ENCODE measurements around the gene PNLIPRP3.

Gene PNLIPRP3

DNA sequence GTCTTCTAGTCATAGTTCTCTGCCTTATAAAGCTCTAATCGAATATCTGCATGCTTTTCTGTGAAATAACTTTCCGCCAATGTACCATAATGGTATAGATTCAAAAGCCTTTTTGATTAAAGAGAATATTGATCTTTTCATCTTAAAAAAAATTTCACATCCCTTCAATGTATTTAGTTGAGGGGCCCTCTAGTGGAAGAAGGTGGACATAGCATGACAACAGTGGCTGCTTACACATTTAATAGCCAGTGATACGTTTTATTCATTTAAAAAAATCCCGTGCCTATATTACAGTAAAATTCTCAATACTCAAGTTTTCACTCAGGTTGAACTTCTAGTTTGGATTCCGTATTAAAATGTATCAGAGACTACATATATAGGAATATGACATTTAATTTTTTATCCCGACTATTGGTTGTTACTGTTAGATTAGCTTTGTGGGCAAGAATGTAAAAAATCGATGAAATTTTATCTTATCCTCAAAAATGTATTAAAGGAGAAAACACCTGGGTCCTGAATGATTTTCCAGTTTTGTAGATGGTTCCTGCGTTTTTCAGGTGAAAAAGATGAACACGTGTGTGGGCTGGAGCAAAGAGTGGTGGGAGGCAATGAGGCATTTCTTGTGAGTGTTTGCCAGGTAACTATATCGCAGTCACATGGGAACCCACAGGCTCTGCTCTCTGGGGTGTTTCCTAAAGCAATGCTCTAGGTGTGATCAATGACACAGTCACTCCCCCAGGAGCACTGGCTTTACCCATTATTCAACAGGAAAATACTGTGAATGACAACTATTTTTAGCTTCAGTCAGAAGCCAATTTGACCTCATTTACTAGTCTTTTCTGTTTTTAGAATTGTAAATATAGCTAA lies 94.0 kb downstream of the PNLIPRP3 start:
- FAIRE-seq: no peak

DNA sequence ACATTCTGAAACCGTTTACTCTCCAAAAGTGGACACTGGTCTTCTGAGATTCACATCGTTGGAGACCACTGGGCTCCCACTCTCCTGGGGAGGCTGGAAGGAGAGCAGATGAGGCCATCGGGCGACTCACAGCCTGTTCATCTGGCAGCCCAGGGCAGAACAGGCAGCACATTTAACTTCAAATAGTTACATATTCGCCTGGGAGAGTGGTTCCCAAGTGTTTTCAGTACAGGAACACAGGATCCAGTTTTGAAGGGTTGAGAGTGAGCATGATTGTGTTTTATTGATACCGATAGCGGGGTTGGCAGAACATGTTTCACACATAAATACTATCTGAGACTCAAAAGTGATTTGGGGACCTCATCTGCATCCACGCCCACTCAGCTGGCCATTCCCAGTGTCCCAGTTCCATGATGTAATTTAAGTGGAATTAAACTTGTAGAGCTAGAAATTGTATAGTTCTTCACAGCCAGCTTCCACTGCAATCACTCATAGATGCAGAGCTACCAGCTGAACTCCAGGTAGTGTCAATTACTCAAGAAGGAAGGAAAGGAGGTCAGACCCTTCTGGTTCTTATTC lies 95.2 kb downstream of the PNLIPRP3 start:
- no peak for FAIRE-seq

DNA sequence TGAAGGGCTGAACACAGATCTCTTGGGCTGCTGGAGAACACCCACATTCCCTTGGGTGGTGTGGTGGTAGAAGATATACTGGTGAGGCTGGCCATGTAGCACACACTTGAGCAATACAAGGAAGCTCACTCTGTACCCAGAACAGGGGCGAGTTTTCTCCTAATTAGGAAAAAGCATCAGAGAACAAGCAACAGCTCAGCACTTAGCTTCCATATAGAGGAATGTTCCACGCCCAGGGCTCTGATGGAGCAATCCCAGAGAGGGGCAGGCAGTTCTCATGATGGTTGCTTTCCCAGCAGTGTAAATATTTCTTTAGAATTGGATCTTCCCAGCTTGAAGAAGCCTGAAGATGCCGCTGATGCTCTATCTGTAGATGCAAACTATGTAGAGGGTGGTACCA lies 97.1 kb downstream of the PNLIPRP3 start:
- FAIRE-seq: no peak

DNA sequence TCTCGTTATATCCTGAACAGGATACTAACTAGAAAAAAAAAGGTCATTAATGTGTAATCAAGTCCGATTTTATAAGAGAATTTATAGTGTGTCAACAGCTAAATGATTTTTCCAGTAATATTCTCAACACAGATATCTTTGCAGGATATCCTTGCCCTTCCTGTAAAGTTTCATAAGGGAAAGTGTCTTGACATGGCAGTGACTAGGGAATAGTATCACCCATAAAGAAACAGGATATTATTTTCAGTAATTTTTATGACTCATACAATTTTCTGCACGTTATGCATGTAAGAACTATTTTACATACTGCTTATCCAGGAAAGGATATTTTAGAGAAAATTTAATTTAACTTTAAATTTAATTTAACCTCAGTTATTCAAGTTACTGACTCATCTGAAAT lies 98.6 kb downstream of the PNLIPRP3 start:
- FAIRE-seq: no peak
